Frontal cortex (tissue), 4 donors: Measurements from ENCODE around the gene PIK3C2A. TPM values are rescaled to one million over a fixed set of nuclear protein-coding genes. Genes with fewer than 3 reads are reported as not detected.
"Not testable (repeated sequence)": the region's sequence is repeated elsewhere in the genome, so short reads cannot be mapped to it uniquely, and the experiment has no call there.

Experiments used
- DNase-seq, 2 donors: peaks; one replicate each; pipeline ENCODE4 v3.0.0; 2012; ENCODE audit warnings: low spot score in 2 of 2
- FAIRE-seq: peaks from 2 replicates; lab custom pipeline; 2012; peaks lifted over from hg19 to GRCh38; lab: Jason Lieb, UNC
- total RNA-seq: library from RNA; depleted of rRNA; stranded (reverse); fragments of >200 nt; gene quantifications from one replicate; pipeline ENCODE4 v1.2.3, GENCODE V29; 2014
- donor health status: control.
- donor health status: control.
- donor health status: control.

The PIK3C2A gene
- total RNA-seq, result 37.9 TPM

DNA sequence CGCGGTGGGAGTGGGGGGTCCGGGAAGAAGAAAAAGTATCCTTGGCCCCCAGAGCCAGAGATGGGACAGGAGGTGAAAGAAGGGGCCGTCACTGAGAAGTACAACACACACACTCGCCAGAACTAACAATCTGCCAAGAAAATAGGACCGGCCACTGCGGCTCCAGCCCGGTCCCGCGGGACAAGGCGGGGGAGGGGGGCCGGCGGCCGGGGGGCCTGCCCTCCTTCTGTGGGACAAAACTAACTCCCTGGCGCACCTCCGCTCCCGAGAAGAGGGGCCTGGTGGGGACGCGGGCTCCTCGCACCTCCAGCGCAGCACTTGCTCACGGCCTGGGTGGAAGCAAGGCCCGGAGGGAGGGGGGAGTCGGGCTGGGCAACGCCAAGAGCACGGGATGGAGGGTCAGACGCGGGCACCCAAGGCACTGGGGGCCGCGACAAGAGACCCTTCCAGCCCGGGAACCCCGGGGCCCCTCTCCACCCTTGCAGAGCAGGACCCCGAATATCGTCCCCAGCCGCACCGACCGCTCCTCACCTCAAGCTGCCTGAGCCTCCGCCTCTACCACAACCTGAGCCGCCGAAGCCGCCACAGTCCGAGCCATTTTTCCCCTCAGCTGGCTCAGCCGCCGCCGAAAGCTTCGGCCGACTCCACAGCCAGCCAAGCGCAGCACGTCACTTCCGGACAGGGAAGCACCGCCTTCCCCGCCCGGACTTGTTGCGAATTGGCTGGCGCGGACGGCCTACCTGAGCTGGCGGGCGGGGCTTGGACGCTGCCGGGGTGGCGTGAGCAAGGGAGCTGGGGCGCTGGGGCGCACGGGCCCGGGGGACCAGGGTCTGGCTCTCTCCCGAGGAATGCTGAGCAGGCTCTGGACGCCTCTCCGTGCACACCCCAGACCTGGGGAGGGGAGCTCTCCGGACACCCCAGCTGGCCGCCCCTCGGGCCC lies at the start of gene PIK3C2A:
TSS of gene PIK3C2A (minus strand) at position 670 of the 940 bp plus-strand sequence. CDS start 38,245 bp downstream, outside the sequence.
- peak; percentile 90 to 94 for DNase-seq
- FAIRE-seq, result no peak

DNA sequence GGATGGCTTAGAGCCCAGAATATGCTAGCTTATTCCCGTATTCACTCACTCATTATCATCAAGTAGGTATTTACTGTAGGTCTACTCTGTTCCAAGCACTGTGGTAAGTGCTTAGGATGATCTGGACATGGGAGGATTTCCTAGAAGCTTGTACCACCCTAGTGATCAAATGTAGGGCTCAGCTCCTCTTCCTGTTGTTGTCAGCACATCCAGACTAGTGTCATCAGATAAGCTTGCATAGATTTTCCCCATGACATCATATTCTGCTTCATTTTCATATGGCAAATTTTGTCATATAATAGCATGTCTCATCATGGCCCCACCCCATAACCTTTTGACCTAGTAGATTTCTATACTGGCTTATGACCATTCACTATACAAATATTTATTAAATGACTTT lies 49.4 kb upstream of the PIK3C2A start:
- FAIRE-seq, result no peak
- DNase-seq, result no peak

DNA sequence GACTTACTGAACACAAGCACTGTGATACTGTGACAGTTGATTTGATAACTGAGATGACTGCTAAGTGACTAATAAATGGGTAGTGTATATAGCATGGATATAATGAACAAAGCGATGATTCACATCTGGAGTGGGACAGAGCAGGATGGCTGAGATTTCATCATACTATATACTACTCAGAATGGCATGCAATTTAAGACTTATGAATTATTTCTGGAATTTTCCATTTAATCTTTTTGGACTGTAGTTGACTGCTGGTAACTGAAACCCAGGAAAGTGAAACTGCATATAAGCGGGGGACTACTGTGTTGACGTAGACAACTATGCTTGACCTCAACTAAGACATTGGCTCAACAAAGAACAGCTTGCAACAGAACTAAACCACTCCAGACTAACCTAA lies 48.7 kb upstream of the PIK3C2A start:
- DNase-seq (no peak), FAIRE-seq (no peak)

GRCh38 chr11:17252704-17253103 lies 44.9 kb upstream of the PIK3C2A start:
- DNase-seq (no peak), FAIRE-seq (no peak)

- no peak for DNase-seq
- FAIRE-seq, result no peak
These were observed 43.0 kb upstream of the PIK3C2A start for GRCh38 chr11:17250561-17251350.

- FAIRE-seq (no peak), DNase-seq (no peak)
These were observed 36.3 kb upstream of the PIK3C2A start for GRCh38 chr11:17244046-17244445.

- not testable (repeated sequence) for FAIRE-seq, DNase-seq
These were observed 35.2 kb upstream of the PIK3C2A start for GRCh38 chr11:17242954-17243353.

GRCh38 chr11:17240780-17241179 lies 33.0 kb upstream of the PIK3C2A start:
- DNase-seq (no peak), FAIRE-seq (no peak)

DNA sequence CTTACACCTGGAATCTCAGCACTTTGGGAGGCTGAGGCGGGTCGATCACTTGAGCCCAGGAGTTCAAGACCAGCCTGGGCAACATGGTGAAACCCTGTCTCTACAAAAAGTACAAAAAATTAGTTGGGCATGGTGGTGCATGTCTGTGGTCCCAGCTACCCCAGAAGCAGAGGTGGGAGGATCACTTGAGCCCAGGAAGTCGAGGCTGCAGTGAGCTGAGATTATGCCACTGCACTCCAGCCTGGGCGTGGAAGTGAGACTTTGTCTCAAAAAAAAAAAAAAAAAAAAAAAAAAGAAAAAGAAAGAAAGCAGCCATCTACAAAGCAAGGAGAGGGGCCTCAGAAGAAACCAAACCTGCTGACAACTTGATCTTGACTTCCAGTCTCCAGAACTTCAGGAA lies 32.1 kb upstream of the PIK3C2A start:
- DNase-seq, FAIRE-seq: not testable (repeated sequence)

DNA sequence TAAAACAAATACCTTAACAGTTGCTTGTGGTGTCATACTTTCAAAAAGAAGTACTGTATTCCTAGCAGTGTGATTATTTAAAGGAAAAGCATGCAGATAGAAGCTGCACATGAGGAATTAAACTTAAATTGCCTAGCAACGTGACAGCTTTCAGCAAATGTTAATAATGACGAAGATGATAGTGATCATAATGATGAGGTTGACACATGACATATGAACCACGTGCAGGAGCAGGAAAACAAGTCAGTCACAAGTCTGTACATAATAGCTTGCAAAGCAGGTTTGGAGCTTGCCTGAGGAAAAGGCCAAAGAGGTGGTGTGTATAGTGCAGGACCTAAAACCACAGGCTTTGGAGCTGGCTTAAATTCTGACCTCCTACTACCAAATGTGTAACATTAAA lies 30.6 kb upstream of the PIK3C2A start:
- DNase-seq (no peak), FAIRE-seq (no peak)

DNA sequence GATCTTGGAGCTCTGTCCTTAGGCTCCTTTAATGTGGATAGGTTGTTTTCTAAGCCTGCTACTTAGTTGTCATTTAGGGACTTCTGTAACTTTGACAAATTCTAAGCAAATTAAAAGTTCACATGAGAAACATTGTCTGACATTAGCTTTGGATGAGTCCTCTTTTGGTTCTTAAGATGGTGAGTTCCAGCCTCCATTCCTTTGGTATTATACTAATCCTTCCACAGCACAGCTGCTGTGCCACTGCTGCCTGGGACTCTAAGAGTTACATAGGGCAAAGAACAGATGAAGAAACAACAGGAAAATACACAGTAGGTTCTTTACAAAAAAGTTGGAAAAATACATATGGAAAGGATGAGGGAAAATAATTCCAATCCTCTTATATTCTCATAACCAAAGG lies 25.3 kb upstream of the PIK3C2A start:
- no peak for DNase-seq
- no peak for FAIRE-seq

- DNase-seq (no peak), FAIRE-seq (no peak)
These were observed 23.4 kb upstream of the PIK3C2A start for GRCh38 chr11:17230867-17231851.

- no peak for FAIRE-seq
These were observed 21.8 kb upstream of the PIK3C2A start for GRCh38 chr11:17229481-17230152.

DNA sequence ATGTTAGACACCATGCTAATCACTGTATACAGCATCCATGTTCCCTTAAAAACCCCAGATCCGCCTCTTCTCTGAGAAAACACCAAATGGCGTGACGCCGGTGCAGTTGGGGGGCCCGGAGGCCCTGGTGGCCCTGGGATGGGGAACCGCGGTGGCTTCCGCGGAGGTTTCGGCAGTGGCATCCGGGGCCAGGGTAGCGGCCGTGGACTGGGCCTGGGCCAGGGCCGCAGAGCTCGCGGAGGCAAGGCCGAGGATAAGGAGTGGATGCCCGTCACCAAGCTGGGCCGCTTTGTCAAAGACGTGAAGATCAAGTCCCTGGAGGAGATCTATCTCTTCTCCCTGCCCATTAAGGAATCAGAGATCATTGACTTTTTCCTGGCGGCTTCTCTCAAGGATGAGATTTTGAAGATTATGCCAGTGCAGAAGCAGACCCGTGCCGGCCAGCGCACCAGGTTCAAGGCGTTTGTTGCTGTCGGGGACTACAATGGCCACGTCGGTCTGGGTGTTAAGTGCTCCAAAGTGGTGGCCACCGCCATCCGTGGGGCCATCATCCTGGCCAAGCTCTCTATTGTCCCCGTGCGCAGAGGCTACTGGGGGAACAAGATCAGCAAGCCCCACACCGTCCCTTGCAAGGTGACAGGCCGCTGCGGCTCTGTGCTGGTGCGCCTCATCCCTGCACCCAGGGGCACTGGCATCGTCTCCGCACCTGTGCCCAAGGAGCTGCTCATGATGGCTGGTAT lies 20.6 kb upstream of the PIK3C2A start:
- DNase-seq, result not testable (repeated sequence)

More at GRCh38 chr11:17229481-17230152, 21.8 kb upstream of the PIK3C2A start:
- no peak for DNase-seq

DNA sequence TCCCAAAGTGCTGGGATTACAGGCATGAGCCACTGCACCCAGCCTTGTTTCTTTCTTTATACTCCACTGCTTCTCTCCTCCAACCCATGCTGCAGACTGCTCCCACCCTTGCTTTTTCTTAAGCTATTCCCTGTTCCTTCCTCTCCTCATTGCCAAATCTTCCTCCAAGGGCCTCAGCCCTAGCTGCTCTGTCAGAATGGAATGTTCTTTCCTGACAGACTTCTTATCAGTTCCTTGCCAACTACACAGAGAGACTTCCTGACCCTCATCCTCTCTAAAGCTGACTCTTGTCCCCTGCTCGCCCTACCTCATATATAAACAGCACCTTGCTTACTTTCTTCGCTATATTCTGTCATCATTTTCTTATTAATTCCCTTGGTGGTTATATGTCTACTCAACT lies 16.9 kb upstream of the PIK3C2A start:
- DNase-seq (no peak), FAIRE-seq (no peak)

More for the DNA sequence above, 20.6 kb upstream of the PIK3C2A start:
- FAIRE-seq, result not testable (repeated sequence)

- DNase-seq (no peak), FAIRE-seq (no peak)
These were observed 14.2 kb upstream of the PIK3C2A start for GRCh38 chr11:17221968-17222367.

GRCh38 chr11:17219016-17219415 lies 11.2 kb upstream of the PIK3C2A start:
- FAIRE-seq, result no peak
- DNase-seq, result no peak

GRCh38 chr11:17218403-17218802 lies 10.6 kb upstream of the PIK3C2A start:
- no peak for FAIRE-seq

More at GRCh38 chr11:17218403-17218802, 10.6 kb upstream of the PIK3C2A start:
- DNase-seq, result no peak
